Measurements from ENCODE around the gene TMEM61.
"Not testable (repeated sequence)": the region's sequence is repeated elsewhere in the genome, so short reads cannot be mapped to it uniquely, and the experiment has no call there.

The TMEM61 gene

GRCh38 chr1:55000110-55001085 lies 20.0 kb downstream of the TMEM61 start:
- DNase-seq, result no peak

GRCh38 chr1:55001311-55001710 lies 20.9 kb downstream of the TMEM61 start:
- DNase-seq, result no peak

- DNase-seq, result no peak
These were observed 22.3 kb downstream of the TMEM61 start for GRCh38 chr1:55002686-55003085.

- DNase-seq, result no peak
These were observed 25.1 kb downstream of the TMEM61 start for GRCh38 chr1:55005351-55006140.

GRCh38 chr1:55006931-55007330 lies 26.5 kb downstream of the TMEM61 start:
- DNase-seq, result no peak

- no peak for DNase-seq
These were observed 27.2 kb downstream of the TMEM61 start for GRCh38 chr1:55007625-55008024.

GRCh38 chr1:55010194-55010886 lies 29.9 kb downstream of the TMEM61 start:
- DNase-seq, result no peak

- no peak for DNase-seq
These were observed 30.4 kb downstream of the TMEM61 start for GRCh38 chr1:55010887-55011217.

GRCh38 chr1:55012661-55013060 lies 32.2 kb downstream of the TMEM61 start:
- no peak for DNase-seq

- DNase-seq, result no peak
These were observed 34.7 kb downstream of the TMEM61 start for GRCh38 chr1:55015123-55015522.

- DNase-seq, result no peak
These were observed 35.5 kb downstream of the TMEM61 start for GRCh38 chr1:55015731-55016620.

- DNase-seq, result no peak
These were observed 38.0 kb downstream of the TMEM61 start for GRCh38 chr1:55018395-55018794.

GRCh38 chr1:55021942-55022546 lies 41.6 kb downstream of the TMEM61 start:
- peak in 45 of 51 donors; percentile 7 to 80 (median 55) for DNase-seq

- DNase-seq, result not testable (repeated sequence)
These were observed 43.7 kb downstream of the TMEM61 start for GRCh38 chr1:55024163-55024562.

GRCh38 chr1:55026682-55027081 lies 46.3 kb downstream of the TMEM61 start:
- not testable (repeated sequence) for DNase-seq

- DNase-seq, result not testable (repeated sequence)
These were observed 50.7 kb downstream of the TMEM61 start for GRCh38 chr1:55031098-55031497.

- no peak for DNase-seq
These were observed 52.8 kb downstream of the TMEM61 start for GRCh38 chr1:55033265-55033614.

- no peak for DNase-seq
These were observed 54.2 kb downstream of the TMEM61 start for GRCh38 chr1:55034476-55035133.

- DNase-seq, result no peak
These were observed 55.5 kb downstream of the TMEM61 start for GRCh38 chr1:55035904-55036303.
